Measurements from ENCODE around the gene RIPPLY3.
"Not testable (repeated sequence)": the region's sequence is repeated elsewhere in the genome, so short reads cannot be mapped to it uniquely, and the experiment has no call there.

Gene RIPPLY3

DNA sequence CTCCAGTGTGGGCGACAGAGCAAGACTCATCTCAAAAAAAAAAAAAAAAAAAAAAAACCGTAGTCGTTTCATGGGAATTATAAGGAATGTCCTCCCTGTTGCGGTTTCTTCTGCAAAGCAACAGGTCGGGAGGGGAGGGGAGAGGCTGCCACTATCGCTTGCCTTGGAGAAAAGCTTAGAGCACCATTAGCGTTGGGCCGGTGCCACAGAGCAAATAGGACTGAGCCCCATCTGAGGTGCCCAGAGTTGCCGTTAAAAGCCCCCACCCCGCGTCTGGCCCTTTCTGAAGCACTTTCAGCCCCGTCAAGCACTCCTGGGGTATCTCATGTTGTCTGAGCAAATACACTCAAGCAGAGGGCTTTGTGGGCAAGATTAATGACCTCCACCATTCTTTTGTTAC lies 2.2 kb downstream of the RIPPLY3 start:
- DNase-seq (ENCODE audit: low read depth in 1 of 2, low spot score in 1 of 2) = no peak

DNA sequence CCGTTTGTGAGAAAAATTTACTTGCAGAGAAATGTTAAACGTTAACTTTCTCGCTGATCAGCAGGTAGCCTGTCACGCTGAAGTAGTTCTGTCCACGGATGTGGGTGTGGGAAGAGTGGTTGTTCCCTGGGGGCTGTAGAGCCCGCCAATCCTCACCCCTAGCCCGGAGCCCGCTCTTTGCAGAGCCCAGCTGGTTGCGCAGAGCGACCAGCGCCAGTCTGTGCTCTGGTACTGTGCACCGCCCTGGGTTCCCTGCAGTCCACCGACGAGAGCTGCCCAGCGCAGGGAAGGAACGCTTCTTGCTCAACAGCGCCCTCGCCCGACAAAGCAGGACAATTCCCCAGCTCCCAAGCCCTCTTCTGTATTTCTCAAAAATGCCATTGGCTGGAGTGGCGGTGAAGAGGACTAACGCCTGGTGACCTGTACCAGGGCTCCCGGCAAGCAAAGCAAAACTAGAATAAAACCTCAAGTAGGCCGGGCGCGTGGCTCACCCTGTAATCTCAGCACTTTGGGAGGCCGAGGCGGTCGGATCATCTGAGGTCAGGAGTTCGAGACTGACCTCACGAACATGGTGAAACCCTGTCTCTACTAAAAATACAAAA lies 3.3 kb downstream of the RIPPLY3 start:
- DNase-seq (ENCODE audit: low read depth in 1 of 2, low spot score in 1 of 2) = peak; percentile 57 to 71

DNA sequence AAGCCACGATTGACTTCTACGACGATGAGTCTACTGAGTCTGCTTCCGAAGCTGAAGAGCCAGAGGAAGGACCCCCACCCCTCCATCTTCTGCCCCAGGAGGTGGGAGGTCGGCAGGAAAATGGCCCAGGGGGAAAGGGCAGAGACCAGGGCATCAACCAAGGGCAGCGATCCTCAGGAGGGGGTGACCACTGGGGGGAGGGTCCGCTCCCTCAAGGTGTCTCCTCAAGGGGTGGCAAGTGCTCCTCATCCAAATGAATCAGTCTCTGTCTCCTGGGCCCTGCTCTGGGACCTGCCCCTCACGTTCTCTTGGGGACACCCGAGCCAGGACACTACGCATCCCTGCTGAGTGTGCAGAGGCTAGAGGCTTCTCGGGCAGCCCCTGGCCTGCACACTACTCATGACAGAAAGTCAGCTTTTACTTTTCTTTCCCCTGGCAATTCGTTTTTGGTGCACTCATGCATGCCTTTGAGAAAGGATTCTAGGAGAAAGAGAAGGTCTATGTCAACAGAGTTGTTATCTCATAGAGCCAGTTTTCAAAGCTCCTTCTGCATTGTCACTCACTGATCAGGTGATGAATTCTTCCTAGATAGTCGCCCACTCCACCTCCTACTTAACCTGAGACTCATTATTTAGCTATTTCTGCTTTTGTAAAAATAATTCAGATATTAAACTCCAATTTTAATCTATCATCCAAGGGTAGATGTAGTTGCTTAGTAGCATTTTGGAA lies 11.6 kb downstream of the RIPPLY3 start:
- DNase-seq (ENCODE audit: low read depth in 1 of 2, low spot score in 1 of 2) = no peak

- no peak for DNase-seq (ENCODE audit: low read depth in 1 of 2, low spot score in 1 of 2)
Observed at GRCh38 chr21:37026499-37026898, 20.0 kb downstream of the RIPPLY3 start.

DNA sequence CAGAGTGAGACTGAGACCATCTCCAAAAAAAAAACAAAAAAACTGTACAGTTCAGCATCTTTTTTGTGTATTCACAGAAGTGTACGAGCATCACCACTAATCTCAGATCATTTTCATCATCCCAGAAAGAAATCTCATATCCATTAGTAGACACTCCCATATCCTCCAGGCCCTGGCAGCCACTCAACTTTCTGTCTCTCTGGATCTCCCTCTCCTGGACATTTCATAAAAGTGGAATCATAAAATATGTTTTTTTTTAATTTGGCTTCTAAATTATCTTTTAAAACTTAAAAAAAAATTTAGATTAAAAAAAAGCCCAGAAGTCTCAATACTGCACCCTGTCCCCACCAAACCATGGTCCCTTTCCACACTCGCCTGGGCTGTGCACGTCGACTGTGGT lies 22.1 kb downstream of the RIPPLY3 start:
- DNase-seq (ENCODE audit: low read depth in 1 of 2, low spot score in 1 of 2) = no peak

DNA sequence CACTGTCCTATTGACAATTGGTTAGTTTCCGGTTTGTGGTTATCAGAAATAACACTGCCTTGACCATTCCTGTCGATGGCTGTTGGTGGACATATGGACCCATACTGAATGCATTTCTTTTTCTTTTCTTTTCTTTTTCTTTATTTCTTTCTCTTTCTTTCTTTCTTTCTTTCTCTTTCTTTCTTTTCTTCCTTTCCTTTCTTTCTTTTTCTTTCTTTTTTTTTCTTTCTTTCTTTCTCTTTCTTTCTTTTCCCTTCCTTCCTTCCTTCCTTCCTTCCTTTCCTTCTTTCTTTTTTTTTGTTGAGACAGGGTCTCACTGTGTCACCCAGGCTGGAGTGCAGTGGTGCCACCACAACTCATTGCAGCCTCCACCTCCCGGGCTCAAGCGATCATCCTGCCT lies 24.4 kb downstream of the RIPPLY3 start:
- no peak for DNase-seq (ENCODE audit: low read depth in 1 of 2, low spot score in 1 of 2)

DNA sequence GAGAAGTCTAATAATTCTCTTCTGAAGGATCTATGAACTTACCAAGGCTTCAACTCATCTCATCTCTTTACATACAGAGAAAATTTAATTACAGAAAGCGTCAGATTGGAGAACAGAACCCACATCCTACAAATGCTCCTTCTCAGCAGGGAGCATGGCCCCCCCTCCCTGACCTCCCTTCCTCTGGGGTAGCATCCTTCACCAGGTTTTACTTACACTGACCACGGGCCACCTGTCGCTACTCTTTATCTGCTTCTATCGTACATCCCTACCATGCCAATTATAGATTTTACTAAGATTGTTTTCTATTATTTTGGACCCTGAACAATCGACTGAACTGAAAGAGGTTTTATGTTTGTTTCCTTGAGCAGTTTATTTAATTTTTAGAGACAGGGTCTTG lies 25.8 kb downstream of the RIPPLY3 start:
- no peak for DNase-seq (ENCODE audit: low read depth in 1 of 2, low spot score in 1 of 2)

GRCh38 chr21:37032877-37033471 lies 26.5 kb downstream of the RIPPLY3 start:
- no peak for DNase-seq (ENCODE audit: low read depth in 1 of 2, low spot score in 1 of 2)

DNA sequence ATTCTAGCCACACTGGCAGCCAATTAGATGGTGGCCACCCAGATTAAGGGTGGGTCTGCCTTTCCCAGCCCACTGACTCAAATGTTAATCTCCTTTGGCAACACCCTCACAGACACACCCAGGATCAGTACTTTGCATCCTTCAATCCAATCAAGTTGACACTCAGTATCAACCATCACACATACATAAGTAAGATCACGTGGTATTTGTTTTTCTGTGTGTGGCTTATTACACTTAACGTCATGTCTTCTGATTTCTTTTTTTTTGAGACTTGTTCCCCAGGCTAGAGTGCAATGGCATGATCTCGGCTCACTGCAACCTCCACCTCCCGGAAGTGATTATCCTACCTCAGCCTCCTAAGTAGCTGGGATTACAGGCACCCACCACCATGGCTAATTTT lies 27.9 kb downstream of the RIPPLY3 start:
- DNase-seq (ENCODE audit: low read depth in 1 of 2, low spot score in 1 of 2) = not testable (repeated sequence)

- DNase-seq (ENCODE audit: low read depth in 1 of 2, low spot score in 1 of 2) = no peak
Observed at GRCh38 chr21:37036177-37036576, 29.7 kb downstream of the RIPPLY3 start.

GRCh38 chr21:37039411-37040075 lies 33.0 kb downstream of the RIPPLY3 start:
- no peak for DNase-seq (ENCODE audit: low read depth in 1 of 2, low spot score in 1 of 2)

- no peak for DNase-seq (ENCODE audit: low read depth in 1 of 2, low spot score in 1 of 2)
Observed at GRCh38 chr21:37040212-37040611, 33.7 kb downstream of the RIPPLY3 start.

- DNase-seq (ENCODE audit: low read depth in 1 of 2, low spot score in 1 of 2) = no peak
Observed at GRCh38 chr21:37041706-37042271, 35.3 kb downstream of the RIPPLY3 start.

DNA sequence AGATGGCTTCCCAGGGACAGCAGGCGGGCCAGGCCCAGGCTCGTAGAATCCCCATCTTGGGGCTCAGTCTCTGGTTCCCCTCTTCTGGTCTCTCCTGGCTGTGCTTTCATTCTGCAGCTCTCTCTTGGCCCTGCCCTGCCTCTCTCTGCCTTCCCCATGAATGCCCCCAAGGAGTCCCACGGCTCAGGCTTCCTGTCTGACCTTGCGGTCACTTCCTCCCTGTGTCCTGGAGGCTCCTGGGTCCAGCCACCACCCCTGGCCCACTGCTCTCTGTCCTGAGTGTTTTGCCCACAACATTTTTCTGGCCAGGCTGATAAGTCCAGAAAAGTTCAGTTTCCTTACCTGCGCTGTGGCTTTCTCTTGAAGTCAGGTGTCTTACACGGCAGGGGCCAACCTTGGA lies 37.3 kb downstream of the RIPPLY3 start:
- DNase-seq (ENCODE audit: low read depth in 1 of 2, low spot score in 1 of 2) = no peak

GRCh38 chr21:37044643-37045042 lies 38.1 kb downstream of the RIPPLY3 start:
- DNase-seq (ENCODE audit: low read depth in 1 of 2, low spot score in 1 of 2) = no peak

DNA sequence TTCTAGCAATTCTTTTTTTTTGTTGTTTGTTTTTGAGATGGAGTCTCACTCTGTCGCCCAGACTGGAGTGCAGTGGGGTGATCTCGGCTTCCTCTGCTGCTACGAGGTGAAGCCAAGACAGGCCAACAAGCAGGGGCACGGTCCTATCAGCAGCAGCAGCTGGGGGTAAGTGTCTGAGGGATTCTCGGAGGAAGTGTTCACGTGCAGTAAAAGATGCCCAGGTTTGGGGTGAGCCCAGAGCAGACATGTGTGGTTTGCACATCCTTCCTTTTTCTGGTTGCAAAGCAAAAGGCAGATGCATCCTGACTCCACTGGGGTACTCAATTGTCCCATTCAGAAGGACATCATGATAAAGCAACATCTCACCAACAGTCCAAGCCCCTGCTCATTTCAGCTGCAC lies 38.6 kb downstream of the RIPPLY3 start:
- DNase-seq (ENCODE audit: low read depth in 1 of 2, low spot score in 1 of 2) = no peak

DNA sequence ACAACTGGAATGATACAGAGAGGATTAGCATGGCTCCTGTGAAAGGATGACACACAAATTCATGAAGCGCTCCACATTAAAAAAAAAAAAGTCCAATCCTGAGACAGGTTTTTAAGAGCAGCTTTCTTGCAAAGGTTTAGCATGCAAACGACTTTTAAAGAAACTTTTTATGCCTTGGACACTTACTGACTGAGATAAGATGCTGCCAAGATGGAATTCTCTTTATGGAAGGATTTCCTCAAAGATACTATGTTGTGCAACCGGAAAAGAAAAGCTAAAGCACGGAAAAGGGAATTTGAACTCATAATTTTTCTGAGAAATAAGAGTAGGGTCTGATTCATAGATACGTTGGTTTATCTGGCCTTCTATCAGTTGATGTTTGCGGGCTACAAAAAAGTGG lies 39.1 kb downstream of the RIPPLY3 start:
- DNase-seq (ENCODE audit: low read depth in 1 of 2, low spot score in 1 of 2) = no peak

DNA sequence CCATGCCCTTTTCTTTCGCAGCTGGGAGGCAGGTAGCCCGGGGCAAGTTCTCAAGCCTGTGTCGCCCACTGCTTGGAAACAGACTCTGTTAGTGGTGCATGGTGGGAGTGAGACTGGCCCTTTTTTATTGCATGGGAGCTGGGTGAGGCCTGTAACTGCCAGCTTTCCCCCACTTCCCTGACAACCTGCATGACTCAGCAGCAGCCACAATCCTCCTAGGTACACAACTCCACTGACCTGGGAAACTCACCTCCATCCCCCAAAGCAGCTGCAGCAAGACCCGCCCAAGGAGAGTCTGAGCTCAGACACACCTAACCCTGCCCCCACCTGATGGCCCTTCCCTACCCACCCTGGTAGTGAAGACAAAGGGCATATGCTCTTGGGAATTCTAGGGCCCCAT lies 40.6 kb downstream of the RIPPLY3 start:
- no peak for DNase-seq (ENCODE audit: low read depth in 1 of 2, low spot score in 1 of 2)

DNA sequence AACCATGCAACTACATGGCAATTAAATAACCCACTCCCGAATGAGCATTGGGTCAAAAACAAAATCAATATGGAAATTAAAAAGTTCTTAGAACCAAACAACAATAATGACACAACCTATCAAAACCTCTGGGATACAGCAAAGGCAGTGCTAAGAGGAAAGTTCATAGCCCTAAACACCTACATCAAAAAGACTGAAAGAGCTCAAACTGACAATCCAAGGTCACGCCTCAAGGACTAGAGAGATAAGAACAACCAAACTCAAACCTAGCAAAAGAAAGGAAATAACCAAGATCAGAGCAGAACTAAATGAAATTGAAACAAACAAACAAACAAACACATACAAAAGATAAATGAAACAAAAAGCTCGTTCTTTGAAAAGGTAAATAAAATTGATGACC lies 43.2 kb downstream of the RIPPLY3 start:
- not testable (repeated sequence) for DNase-seq (ENCODE audit: low read depth in 1 of 2, low spot score in 1 of 2)

DNA sequence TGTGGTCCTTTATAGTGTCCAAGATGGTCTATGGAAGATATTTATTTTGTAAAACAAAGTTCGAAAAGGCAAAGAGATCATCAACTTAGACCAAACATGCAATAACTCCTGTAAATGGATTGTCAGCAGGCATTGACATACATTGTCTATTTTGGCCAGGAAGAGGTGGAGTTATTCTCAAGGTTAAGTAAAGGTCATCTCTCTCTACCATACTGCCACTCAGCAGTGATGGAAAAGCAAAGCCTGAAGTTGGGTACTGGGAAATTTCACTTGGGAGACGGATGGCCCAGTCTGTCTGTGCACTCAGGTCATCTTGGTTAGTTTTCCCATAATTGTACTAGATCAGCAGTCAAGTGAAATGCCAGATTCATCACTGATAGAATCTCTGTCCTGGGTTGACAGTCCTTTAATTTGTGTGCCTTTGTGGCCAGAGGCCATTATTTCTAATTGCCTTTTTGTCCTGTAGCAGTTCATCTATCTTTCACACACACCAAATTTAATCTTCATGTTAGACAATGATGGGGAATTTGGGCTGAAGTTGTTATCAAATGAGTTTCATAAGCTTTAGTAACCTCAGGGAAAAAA lies 48.9 kb downstream of the RIPPLY3 start:
- DNase-seq (ENCODE audit: low read depth in 1 of 2, low spot score in 1 of 2) = no peak

GRCh38 chr21:37057614-37058013 lies 51.1 kb downstream of the RIPPLY3 start:
- DNase-seq (ENCODE audit: low read depth in 1 of 2, low spot score in 1 of 2) = no peak
